Kasumi-1 (cell line): ENCODE results near the gene PRR18.

ENCODE experiments used
- DNase-seq, 2 experiments: peaks; one replicate each; lab custom pipeline; 2025; lab: John Stamatoyannopoulos, UW

PRR18 gene

DNA sequence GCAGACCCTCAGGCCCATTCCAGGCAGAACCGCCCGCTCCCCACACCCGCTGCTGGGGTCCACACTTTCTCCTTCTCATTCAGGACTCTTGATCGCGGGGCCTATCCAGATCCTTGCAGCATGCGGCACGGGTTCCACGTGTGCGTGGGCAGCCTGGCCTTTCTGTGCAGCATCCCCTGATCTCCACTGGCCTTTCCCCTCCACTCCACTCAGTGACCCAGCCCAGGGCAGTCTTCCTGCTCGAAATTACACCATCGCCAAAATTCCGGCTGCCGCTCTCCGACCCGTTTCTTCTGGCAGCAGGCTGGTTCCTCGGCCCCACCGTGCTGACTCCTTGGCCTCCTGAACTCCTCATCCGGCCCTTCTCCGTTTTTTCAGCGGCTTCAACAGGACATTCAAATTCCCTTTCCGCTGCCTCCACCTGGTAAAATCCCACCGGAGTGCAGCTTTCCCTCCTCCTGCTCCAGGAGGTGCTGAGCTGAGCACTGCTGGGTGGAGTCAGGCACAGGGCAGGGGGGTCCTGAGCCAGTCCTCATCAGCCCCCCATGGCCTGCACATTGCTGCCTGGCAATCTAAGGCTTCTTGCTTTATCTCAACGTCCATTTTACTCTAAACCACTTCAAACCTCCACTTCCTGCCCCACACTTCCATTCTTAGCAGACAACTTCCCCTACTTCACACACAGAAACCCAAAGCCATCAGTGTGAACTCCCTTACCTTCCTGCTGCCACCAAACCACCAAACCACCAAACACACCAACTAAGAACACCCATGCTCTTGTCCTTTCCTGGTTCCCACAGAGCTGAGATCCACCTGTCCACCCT lies 25.2 kb upstream of the PRR18 start:
- DNase-seq: peak; percentile 79 to 81

- DNase-seq: no peak
Observed at GRCh38 chr6:166331503-166332415, 23.6 kb upstream of the PRR18 start.

DNA sequence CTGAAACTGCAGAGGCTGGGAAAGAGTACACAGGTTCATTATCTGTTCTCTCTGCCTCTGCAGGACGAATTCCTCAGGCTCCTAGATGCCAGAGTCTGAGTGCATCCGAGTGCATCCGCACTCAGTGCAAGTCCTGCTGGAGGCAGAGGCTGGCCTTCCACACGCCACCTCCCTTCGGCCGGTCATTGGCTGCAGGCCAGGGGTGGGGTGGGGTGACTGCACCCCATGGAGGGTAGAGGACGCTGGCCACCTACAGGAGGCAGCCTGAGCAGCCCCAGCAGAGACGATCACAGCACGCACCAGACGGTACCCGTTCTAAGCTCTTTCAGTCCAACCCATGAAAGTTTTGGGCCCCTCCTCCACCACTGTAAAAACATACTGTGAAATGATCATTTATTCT lies 22.4 kb upstream of the PRR18 start:
- DNase-seq: no peak

DNA sequence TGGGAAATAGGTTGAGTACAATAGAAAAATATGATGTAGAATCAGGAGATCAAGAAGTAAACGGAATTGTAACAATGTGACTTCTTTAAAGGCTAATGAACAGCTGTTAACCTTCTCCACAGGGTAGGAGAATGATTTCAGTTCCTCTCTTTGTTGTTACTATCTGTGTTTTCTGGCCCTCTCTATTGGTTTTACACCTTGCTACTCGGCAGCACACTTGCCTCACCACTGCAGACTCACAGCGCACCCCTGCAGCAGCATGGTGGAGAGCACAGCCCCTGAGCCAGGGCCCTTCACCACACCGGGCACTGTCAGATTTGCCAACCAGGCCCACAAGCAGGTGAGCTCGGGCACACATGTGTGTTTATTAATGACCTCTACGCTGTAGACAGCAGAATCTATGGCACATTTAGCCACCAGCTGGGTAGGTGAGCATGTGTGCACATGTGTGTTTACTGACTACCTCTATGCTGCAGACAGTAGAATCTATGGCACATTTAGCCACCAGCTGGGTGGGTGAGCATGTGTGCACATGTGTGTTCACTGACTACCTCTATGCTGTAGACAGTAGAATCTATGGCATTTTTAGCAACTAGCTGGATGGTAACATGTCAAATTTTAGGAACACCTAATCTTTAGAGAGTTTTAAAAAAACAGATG lies 17.3 kb upstream of the PRR18 start:
- no peak for DNase-seq

DNA sequence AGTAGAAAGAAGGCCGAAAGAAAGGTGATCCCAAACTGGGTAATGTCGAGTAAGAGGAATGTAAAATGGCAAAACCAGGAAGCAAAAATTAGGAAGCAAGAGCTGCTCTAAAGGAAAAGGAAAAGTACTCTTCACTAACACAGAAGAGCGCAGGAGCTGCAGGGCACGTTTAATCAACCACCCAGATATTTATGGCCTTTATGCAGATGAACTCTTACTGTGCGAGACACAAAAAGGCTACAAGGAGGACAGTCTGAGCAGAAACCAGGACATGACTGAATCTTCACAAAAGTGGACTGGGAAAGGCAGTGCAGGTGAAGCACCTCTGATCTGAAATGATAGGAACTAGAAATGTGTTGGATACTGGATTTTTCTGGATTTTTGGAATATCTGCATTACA lies 15.2 kb upstream of the PRR18 start:
- no peak for DNase-seq

GRCh38 chr6:166318649-166319600 lies 10.7 kb upstream of the PRR18 start:
- DNase-seq: no peak

- DNase-seq: no peak
Observed at GRCh38 chr6:166318227-166318626, 10.0 kb upstream of the PRR18 start.

DNA sequence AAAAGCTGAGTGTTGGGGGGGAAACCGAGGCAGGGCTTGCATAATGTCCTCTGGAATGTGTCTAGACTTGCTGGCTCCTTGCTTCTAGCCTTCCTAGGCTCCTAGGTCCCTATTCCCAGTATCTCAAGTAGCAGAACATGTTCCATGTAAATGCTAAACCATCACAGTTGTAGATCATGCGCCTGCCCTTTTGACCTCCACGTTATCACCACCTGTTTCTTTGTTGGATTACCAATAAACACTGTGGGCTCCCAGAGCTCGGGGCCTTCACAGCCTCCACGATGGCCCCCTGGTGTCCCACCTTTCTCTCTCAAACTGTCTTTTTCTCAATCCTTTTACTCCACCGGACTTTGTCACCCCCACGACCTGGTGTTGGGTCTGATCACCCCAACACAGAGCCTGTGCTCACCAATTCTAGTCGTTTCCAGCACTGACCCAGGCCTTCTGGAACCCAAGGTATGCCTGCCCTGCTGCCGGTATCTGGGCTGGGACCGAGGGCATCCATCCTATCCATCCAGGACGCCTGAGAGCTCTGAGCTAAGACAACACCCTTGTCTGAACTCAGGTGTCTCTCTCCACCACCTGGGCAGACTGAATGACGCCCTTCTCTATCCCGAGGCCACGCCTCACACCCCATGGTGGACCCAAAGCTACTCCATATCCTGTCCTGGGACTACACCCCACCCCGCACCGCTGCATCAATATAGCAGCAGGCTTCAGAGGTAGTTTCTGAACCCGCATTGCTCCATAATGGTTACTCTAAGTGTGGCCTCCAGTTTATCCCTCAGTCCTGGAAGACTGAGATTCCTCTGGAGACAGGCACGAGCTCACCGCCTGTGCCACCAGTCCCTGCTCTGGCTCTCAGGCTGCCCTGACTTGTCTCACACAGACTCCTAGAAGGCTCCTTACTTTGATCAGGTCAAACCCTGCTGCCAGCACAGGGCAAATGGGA lies 9.3 kb upstream of the PRR18 start:
- no peak for DNase-seq

DNA sequence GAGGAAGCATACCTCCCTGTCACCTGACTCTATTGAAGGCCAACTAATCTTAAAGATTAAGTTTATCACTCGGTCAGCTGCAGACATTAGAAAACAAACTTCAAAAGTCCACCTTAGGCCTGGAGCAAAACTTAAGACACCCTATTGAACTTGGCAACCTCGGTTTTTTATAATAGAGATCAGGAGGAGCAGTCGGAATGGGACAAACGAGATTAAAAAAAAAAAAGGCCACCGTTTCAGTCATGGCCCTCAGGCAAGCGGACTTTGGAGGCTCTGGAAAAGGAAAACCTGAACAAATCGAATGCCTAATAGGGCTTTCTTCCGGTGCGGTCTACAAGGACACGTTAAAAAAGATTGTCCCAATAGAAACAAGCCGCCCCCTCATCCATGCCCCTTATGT lies 7.2 kb upstream of the PRR18 start:
- no peak for DNase-seq

DNA sequence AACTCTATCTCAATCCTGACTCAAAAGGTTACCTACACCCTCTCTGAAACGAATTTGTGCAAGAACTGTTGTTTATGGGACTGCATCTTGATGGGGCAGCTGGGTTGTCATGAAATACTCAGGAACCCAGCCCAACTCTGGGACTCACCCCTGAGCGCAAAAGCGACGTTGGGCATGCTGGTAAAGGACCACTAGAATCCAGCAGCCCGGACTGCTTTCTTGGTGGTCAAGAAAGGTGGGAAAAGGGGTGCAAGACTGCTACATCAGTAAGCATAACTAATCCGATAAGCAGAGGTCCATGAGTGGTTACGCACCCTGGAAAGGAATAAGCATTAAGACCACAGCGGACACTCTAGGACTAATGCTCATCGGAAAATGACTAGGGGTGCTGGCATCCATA lies 6.3 kb upstream of the PRR18 start:
- DNase-seq: no peak

DNA sequence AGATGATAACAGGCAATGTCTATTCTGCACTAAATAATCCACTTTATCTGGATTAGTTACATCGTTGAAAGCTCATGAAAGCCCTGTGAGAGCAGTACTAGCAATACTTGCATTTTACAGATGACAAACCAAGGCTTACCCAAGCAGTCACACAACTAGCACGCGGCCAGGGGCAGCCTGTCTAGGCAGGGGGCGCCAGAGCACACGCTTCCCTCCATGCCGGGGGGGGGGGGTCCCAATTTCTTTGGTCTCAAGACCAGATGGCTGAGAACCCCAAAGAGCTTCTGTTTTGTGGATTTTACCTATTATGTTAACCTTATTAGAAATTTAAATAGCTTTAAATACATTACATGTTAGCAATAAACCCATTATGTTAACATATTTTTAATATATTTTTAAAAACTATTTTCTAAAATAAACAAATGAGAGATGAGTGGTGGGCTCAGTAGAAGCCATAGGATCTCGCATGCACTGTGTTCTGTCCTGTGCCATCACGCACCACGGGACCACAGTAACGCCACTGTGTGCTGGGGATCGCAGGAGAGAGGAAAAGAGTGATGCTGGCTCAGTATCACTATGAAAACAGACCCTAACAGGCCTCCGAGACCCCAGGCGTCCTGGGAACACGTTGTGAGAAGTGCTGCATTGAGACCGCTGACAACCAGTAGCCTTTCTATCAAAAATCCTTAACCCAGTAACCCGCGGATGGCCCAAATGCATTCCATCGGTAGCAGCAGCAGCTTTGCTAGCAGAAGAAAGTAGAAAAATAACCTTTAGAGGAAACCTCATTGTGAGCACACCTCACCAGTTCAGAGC lies 5.3 kb upstream of the PRR18 start:
- DNase-seq: peak; percentile 73 to 81

- no peak for DNase-seq
Observed at GRCh38 chr6:166312832-166313231, 4.6 kb upstream of the PRR18 start.

DNA sequence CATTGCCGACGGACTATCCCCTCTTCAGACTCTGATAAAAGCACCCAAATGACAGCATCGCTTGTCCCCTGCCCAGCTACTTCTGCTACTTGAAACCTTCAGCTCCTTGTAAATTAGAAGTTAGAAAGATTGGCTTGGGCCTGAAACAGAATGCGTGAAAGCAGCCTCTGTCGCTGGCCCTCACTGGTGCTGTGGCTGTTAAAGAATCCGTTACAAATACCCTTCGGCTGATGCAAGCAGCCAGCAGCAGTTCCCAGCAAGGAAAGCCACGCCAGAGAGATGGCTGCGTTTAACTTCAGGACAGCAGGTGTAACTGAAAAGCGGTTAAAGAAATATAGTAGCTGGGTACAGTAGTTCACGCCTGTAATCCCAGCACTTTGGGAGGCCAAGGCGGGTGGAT lies 2.4 kb upstream of the PRR18 start:
- no peak for DNase-seq

- no peak for DNase-seq
Observed at GRCh38 chr6:166309977-166310376, 1.8 kb upstream of the PRR18 start.

DNA sequence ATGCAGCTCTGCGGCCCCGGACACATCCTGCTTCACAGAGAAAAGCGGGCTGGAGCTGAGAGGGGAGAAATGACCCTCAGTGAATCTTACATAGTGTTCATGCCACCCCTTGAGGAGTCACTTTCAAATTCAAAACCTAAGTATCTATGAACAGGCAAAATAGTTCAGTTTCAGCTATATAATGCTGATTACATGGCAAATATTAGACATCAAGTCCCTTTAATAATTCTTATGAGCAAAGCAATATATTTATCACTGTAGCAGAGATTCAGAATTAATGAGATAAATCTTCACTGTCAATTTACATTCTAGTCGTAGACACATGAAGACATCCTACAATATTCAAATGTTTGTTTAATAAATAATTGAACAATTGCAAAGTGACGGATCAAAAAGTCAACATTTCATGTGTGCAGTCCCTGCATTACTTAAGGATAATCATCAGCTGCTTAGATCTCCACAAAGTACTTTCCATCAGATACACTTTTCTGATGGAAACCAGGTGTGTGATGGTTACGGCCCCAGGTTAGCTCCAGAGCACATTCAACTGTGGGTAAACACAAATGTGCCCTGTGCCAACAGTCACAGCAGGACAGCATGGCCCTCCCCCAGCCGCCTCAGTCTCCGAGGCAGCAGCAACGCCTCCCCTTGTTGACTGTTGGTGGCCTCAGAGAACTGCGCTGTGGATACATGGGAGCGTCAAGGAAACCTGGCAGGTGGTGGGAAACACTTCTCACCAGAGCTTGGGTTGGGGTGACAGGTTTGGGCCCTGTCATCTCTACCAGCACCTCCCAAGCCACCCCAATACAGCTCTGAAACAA lies 787 bp upstream of the PRR18 start:
- no peak for DNase-seq

DNA sequence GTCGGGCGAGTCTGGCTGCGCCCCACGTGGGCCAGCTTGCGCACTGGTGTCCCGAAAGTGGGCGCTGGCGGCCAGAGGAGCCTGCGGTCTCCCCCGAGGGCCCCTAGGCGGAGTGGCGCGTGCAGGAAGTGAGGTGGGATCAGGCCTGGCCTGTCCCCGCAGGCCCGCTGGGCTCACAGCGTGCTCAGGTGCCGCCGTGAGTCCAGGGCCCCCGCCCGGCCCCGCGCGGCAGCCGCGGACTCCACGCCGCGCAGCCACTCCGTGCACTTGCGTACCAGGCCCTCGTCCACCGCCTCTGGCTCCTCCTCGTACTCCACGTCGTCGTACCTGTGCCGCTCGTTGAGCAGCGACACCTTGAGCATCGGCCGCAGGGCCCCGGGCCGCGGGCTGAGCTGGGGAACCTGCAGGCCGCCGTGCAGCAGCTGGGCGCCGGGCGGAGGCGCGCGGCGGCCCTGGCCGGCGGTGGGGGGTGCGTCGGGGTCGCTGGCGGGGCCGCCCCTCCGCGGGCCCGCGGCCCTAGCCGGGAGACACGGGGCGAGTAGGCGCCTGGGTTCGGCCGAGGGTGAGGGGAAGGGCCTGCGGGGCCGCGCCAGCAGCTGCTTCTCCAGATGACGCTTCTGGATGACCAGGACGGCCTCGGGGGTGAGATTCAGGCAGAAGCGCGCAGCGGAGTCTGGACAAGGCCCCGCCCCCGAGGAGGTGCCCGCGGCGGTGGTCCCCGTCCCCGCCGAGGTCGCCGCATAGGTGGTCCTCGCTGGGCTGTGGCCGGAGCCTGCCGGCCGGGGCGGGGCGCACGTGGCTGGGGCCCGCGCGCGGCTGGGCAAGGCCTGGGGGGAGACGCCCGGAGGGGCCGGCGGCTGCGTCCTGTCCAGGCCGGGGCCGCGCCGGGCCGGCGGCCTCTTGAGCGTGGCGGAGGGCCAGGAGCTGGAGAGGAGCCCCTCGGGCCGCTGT lies 835 bp downstream of the PRR18 start:
- no peak for DNase-seq

DNA sequence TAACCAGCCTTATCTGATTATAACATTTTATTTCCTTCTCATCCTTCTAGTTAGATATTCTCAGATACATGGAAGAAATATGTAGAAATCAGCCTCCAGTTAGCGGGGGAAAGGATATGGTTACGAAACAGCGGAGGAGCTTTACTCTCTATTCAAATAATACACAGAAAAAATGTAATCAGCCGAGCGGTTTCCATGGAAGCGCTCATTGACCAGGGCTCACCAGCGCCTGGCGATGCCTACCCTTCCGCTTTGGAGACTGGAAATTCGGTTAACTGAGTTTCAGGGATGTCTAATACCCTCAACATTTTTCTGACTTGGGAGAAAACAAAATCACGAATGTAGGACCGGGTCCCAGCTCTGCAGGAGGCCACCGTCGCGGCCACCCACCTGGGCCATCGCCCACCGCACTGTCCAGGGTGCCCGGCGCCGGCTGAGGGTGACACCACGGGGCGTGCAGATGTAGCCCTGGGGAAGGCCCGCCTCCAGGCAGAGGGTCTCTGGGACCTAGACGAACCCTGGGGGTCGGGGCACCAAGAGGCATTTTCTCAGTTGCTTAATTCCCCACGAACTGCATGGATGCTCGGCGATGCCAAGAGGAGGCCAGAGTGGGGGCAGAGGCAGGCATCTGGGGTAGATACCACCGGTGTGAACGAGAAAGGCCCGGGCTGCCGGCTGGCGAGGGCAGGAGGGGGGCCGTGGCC lies 1.7 kb downstream of the PRR18 start:
- DNase-seq: no peak
